Stimulated activated effector memory CD8-positive, alpha-beta T cell treated with anti-CD3 and anti-CD28 coated beads, Interleukin-12 subunit alpha, Interleukin-12 subunit beta, amount 100 ng/mL, for 72 hours (primary cell): ENCODE results near the gene MYL4.

Experiments
- ATAC-seq: fragments of 150-1000 bp; cut with Tn5 transposase; 2 replicates; pipeline ENCODE4 v1.10.0; 2021
- DNase-seq, 2 donors: peaks; one replicate each; pipeline ENCODE4 v3.0.0; 2021 to 2022; ENCODE audit warnings: low spot score in 2 of 2
- H3K27ac Mint-ChIP-seq: one replicate; pipeline ENCODE4 v1.8.0; 2022; ENCODE audit warnings: mild to moderate bottlenecking, mixed read lengths
- H3K36me3 Mint-ChIP-seq: one replicate; pipeline ENCODE4 v1.8.0; 2022; ENCODE audit warnings: mild to moderate bottlenecking, mixed read lengths
- H3K4me1 Mint-ChIP-seq: one replicate; pipeline ENCODE4 v1.8.0; 2022; ENCODE audit warnings: mixed read lengths
- H3K4me3 Mint-ChIP-seq: one replicate; pipeline ENCODE4 v1.8.0; 2022; ENCODE audit warnings: mild to moderate bottlenecking, mixed read lengths
- H3K9me3 Mint-ChIP-seq: one replicate; pipeline ENCODE4 v1.8.0; 2022; ENCODE audit warnings: mixed read lengths

Gene MYL4

GRCh38 chr17:47239619-47239966, 30.4 kb downstream of the MYL4 start:
- H3K4me1 Mint-ChIP-seq: peaks cover 15% of the 10 kb centered on the region
- ATAC-seq (no peak), DNase-seq (no peak)
- H3K27ac Mint-ChIP-seq: peak overlapping the region; percentile 61
- no peaks in the 10 kb centered on the region for H3K36me3 Mint-ChIP-seq
- no peaks in the 10 kb centered on the region for H3K9me3 Mint-ChIP-seq
- no peak overlapping the region for H3K4me3 Mint-ChIP-seq

- no peak overlapping the region for H3K4me3 Mint-ChIP-seq
- no peaks in the 10 kb centered on the region for H3K9me3 Mint-ChIP-seq
- H3K36me3 Mint-ChIP-seq: no peaks in the 10 kb centered on the region
- peaks cover 15% of the 10 kb centered on the region for H3K4me1 Mint-ChIP-seq
- H3K27ac Mint-ChIP-seq: peak overlapping the region; percentile 61
- DNase-seq: no peak
- peak; percentile 51 for ATAC-seq
Observed at GRCh38 chr17:47239967-47240651, 31.0 kb downstream of the MYL4 start.

GRCh38 chr17:47240806-47241205, 31.7 kb downstream of the MYL4 start:
- DNase-seq (no peak), ATAC-seq (no peak)
- Mint-ChIP-seq H3K36me3 (no peaks in the 10 kb centered on the region), H3K9me3 (no peaks in the 10 kb centered on the region), H3K4me1 (peaks cover 15% of the 10 kb centered on the region), H3K4me3 (no peak overlapping the region), H3K27ac (no peak overlapping the region)

DNA sequence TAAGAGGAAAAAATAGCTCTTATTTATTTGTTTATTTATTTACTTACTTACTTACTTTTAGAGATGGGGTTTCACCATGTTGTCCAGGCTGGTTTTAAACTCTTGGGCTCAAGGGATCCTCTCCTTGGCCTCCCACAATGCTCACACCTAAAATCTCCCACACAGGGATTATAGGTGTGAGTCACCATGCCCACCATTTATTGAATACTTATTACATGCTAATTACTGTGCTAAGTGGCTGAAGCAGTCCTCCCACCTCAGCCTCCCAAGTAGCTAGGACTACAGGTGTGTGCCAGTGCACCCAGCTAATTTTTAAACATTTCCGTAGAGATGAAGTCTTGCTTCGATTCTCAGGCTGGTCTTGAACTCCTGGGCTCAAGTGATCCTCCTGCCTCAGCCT, 33.5 kb downstream of the MYL4 start:
- no peak for DNase-seq
- H3K27ac Mint-ChIP-seq: no peak overlapping the region
- no peaks in the 10 kb centered on the region for H3K9me3 Mint-ChIP-seq
- H3K4me3 Mint-ChIP-seq: no peak overlapping the region
- ATAC-seq: no peak
- peaks cover 15% of the 10 kb centered on the region for H3K4me1 Mint-ChIP-seq
- H3K36me3 Mint-ChIP-seq: no peaks in the 10 kb centered on the region

GRCh38 chr17:47243737-47244598, 34.8 kb downstream of the MYL4 start:
- no peak for ATAC-seq
- DNase-seq: no peak
- Mint-ChIP-seq H3K4me3 (no peak overlapping the region), H3K36me3 (no peaks in the 10 kb centered on the region), H3K4me1 (peaks cover 15% of the 10 kb centered on the region), H3K9me3 (no peaks in the 10 kb centered on the region), H3K27ac (no peak overlapping the region)

DNA sequence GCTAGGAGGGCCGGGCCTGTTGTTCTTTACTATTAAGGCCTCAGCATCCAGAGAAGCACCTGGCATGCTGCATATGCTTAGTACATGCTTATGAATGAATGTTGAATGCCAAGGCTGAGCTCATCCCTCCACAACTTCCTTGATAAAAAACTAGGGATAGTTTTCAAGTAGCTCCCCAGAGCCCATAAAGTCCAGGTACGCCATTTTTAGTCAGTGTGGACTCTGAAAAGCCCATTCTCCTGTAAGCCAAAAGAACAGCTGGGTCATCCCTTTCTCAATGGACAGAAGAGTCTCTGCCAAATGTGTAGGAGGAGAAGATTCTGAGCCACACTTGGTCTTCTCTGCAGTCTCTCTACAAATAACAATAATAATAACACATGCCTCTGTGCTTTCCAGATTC, 35.5 kb downstream of the MYL4 start:
- DNase-seq (no peak), ATAC-seq (no peak)
- H3K9me3 Mint-ChIP-seq: no peaks in the 10 kb centered on the region
- H3K36me3 Mint-ChIP-seq: no peaks in the 10 kb centered on the region
- H3K27ac Mint-ChIP-seq: no peak overlapping the region
- H3K4me3 Mint-ChIP-seq: no peak overlapping the region
- H3K4me1 Mint-ChIP-seq: peaks cover 10% of the 10 kb centered on the region

DNA sequence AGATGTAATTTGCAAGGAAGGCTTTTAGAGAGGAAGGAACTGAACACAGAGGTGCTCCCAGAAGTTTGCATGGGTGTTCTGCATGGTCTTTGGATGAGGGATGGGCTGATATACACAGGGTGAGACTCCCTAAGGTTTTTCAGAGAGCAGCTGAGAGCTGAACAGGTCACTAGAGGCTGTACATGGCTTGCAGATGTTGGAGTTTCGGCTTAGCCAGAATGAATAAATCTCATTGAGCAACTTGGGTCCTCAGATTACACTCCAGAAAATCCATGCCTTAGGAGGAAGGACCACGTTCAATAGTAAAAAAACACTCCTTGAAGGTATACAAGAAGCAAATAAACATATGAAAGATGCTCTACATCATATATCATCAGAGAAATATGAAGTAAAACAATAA, 37.0 kb downstream of the MYL4 start:
- Mint-ChIP-seq H3K9me3 (no peaks in the 10 kb centered on the region), H3K36me3 (no peaks in the 10 kb centered on the region), H3K27ac (no peak overlapping the region), H3K4me3 (no peak overlapping the region), H3K4me1 (no peaks in the 10 kb centered on the region)
- ATAC-seq (no peak), DNase-seq (no peak)

DNA sequence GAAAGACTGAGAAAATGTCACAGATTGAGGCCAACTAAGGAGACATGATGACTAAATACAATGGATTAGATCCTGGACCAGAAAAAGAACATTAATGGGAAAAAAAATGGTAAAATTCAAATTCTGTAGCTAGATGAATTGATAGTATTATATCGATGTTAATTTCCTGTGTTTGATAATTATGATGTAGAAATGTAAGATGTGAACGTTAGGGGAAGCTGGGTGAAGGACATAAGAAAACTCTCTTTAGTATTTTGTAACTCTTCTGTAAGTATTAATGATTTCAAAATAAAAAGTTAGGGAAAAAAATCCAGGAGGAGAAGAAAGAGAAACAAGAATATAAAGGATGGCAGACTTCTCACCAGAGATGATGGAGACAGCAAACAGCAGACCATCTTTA, 41.7 kb downstream of the MYL4 start:
- no peaks in the 10 kb centered on the region for H3K9me3 Mint-ChIP-seq
- H3K4me3 Mint-ChIP-seq: no peak overlapping the region
- no peak overlapping the region for H3K27ac Mint-ChIP-seq
- ATAC-seq (no peak), DNase-seq (no peak)
- H3K4me1 Mint-ChIP-seq: peaks cover 12% of the 10 kb centered on the region
- no peaks in the 10 kb centered on the region for H3K36me3 Mint-ChIP-seq

GRCh38 chr17:47251421-47251940, 42.3 kb downstream of the MYL4 start:
- H3K27ac Mint-ChIP-seq: no peak overlapping the region
- H3K36me3 Mint-ChIP-seq: no peaks in the 10 kb centered on the region
- peaks cover 12% of the 10 kb centered on the region for H3K4me1 Mint-ChIP-seq
- DNase-seq (no peak), ATAC-seq (no peak)
- H3K9me3 Mint-ChIP-seq: no peaks in the 10 kb centered on the region
- H3K4me3 Mint-ChIP-seq: no peak overlapping the region

- no peak for DNase-seq
- peaks cover 12% of the 10 kb centered on the region for H3K4me1 Mint-ChIP-seq
- no peak overlapping the region for H3K27ac Mint-ChIP-seq
- peak overlapping the region; percentile 94 for H3K4me3 Mint-ChIP-seq
- H3K36me3 Mint-ChIP-seq: no peaks in the 10 kb centered on the region
- no peaks in the 10 kb centered on the region for H3K9me3 Mint-ChIP-seq
- ATAC-seq: no peak
Observed at GRCh38 chr17:47252209-47252608, 43.1 kb downstream of the MYL4 start.

DNA sequence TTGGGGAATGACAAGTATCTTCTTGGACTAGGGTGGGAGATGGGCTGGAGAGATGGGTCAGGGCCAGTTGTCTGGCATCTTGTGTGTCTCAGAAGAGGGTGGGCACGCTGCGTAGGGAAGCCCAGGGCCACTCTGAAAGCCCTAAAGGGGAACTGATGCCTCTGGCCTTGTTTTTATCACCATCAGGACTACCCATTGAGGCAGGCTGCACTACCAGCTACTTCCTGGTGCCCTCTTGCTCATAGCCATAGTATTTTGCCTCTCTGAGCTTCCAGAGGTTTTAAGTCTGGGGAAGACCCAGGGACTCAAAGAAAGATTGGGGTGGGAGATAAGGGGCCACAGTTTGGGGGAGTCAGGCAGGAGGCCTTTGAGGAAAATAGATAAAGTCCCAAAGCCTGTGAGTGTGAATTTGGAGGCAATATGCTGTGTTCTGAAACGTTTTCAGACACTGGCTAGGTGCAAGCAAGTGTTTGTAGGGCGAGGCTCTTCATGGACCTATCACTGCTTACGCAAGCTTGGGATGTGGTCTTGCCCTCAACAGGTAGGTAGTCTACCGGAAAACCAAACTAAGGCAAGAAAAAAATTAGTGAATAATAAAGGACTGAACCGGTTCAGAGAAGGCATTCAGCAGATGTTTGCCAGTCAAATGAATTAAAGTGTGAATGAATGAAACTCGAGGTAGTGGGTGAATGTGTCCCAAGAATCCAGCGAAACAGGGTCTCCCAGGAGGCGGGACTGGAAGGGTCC, 43.8 kb downstream of the MYL4 start:
- ATAC-seq: no peak
- H3K4me3 Mint-ChIP-seq: peak overlapping the region; percentile 94

GRCh38 chr17:47253541-47254402, 44.6 kb downstream of the MYL4 start, which contains the start of gene ITGB3:
TSS of gene ITGB3 (plus strand) at chr17:47253827. CDS start at chr17:47253862, 35 bp downstream.
- ATAC-seq (peak; percentile 96), DNase-seq (peak; percentile 45 to 78)
- H3K27ac Mint-ChIP-seq: no peak within 1 kb of the TSS
- H3K4me1 Mint-ChIP-seq: peaks cover 25% of the 10 kb centered on the region
- H3K9me3 Mint-ChIP-seq: no peaks in the 10 kb centered on the region
- H3K36me3 Mint-ChIP-seq: no peaks in the 10 kb centered on the region
- peak within 1 kb of the TSS; percentile 94 for H3K4me3 Mint-ChIP-seq

More for the DNA sequence above, 43.8 kb downstream of the MYL4 start:
- Mint-ChIP-seq H3K9me3 (no peaks in the 10 kb centered on the region), H3K36me3 (no peaks in the 10 kb centered on the region), H3K27ac (no peak overlapping the region), H3K4me1 (peaks cover 18% of the 10 kb centered on the region)
- DNase-seq: no peak

GRCh38 chr17:47254403-47254943, 45.3 kb downstream of the MYL4 start:
- H3K27ac Mint-ChIP-seq: no peak overlapping the region

GRCh38 chr17:47257651-47258339, 48.6 kb downstream of the MYL4 start:
- Mint-ChIP-seq H3K4me1 (peaks cover 19% of the 10 kb centered on the region), H3K27ac (no peak overlapping the region), H3K9me3 (no peaks in the 10 kb centered on the region), H3K4me3 (no peak overlapping the region), H3K36me3 (no peaks in the 10 kb centered on the region)
- ATAC-seq (no peak), DNase-seq (no peak)

More at GRCh38 chr17:47254403-47254943, 45.3 kb downstream of the MYL4 start:
- ATAC-seq: no peak
- no peak for DNase-seq
- H3K4me1 Mint-ChIP-seq: peaks cover 25% of the 10 kb centered on the region
- no peaks in the 10 kb centered on the region for H3K36me3 Mint-ChIP-seq
- H3K4me3 Mint-ChIP-seq: peak overlapping the region; percentile 94
- no peaks in the 10 kb centered on the region for H3K9me3 Mint-ChIP-seq
